ENCODE results near the gene CDPF1.

CDPF1 gene

DNA sequence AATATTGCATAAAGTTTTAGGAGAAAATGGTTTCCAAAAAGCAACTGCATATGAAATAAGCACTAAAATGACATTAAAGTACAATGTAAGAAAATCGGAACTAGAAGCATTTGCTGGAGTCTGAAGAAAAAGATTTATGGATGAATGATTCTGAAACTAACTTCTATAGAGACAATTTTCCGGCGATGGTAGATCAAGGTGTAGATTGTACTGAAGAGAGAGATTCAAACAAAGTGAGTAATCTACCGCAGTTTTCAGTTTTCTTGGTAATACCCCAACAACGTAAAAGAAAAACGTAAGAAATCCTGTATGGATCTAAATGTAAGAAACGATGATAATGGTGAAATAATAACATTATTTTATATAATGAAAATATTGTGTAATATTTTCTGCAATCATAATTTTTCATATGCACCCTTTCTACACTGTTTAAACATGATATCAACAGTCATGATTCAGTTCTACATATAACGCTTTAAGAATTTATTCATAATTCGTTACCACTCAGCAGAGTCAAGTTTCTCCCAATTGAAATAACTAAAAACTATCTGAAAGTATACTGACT is 1.8 kb upstream of the CDPF1 start:
- Mint-ChIP-seq H3K9me3 (peaks cover 2% of the 10 kb centered on the region), H3K4me3 (peak overlapping the region; percentile 83), H3K27me3 (peaks cover 24% of the 10 kb centered on the region), H3K4me1 (peaks cover 36% of the 10 kb centered on the region), H3K36me3 (peaks cover 6% of the 10 kb centered on the region), H3K27ac (peak overlapping the region; percentile 82)
- DNase-seq = no peak
- CTCF ChIA-PET = interaction anchor here (0.7 to 1.0 kb wide), 2 partner anchors 44 to 508 kb away, joined by 3 read pairs; no protein-coding TSS in a partner anchor

DNA sequence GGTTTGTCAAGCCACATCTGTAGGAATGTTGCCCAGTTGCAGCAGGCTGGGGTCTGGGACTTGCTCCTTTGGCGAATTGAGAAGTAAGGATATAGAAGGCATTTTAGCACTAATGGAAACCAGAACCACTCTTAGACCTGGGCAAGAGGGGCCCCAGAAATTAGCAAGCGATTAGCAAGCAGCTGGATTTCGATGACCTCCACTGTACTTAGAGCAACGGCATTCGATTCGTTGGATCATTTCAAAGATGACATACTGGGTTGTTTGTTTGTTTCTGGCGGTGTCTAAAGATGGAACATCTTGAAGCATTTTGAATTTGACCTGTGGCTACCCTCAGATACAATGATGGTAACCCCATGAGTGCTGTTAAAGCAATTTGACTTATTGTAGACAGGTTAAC is 1.2 kb upstream of the CDPF1 start:
- H3K4me3 Mint-ChIP-seq = peak overlapping the region; percentile 83
- peaks cover 18% of the 10 kb centered on the region for H3K27me3 Mint-ChIP-seq
- H3K27ac Mint-ChIP-seq = peak overlapping the region; percentile 82
- peaks cover 6% of the 10 kb centered on the region for H3K36me3 Mint-ChIP-seq
- peaks cover 2% of the 10 kb centered on the region for H3K9me3 Mint-ChIP-seq
- peaks cover 36% of the 10 kb centered on the region for H3K4me1 Mint-ChIP-seq
- DNase-seq = no peak
- CTCF ChIA-PET = no interaction called here

- H3K27ac Mint-ChIP-seq = peak overlapping the region; percentile 82
- peaks cover 13% of the 10 kb centered on the region for H3K27me3 Mint-ChIP-seq
- H3K36me3 Mint-ChIP-seq = peaks cover 6% of the 10 kb centered on the region
- H3K4me1 Mint-ChIP-seq = peaks cover 36% of the 10 kb centered on the region
- DNase-seq = peak; percentile 43
- H3K9me3 Mint-ChIP-seq = peaks cover 2% of the 10 kb centered on the region
- CTCF ChIA-PET = interaction anchor here (1.0 kb wide), 2 partner anchors 9 to 45 kb away, joined by 3 read pairs; partner anchors contain the start of gene GTSE1
- H3K4me3 Mint-ChIP-seq = peak overlapping the region; percentile 83
Observed at GRCh38 chr22:46250783-46251125, 661 bp upstream of the CDPF1 start.

DNA sequence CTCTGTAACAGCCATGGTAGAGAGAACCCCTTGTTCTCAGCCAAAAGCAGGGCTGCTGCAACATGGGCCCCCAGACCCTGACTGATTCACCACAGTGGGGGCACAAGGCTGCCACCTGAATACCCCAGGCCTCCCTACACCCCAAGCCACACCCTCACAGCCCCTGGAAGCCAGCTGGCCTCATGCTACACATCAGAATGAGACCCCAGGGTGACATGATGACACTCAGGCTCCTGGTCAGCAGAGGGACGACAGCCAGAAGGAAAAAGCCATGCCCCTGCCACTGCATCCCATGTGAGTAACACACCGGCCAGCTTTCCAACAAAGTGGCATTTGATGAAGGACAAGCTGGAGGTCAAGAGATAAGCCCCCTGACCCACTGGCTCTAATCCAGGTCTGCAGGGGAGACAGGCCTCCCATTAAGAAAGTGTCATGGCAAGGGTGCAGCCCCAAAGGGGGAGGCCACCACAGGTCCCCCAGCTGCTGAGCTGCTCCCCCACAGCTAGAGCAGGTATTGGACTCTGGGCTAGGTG is 2.6 kb downstream of the CDPF1 start:
- CTCF ChIA-PET = no interaction called here
- H3K9me3 Mint-ChIP-seq = no peaks in the 10 kb centered on the region
- no peak overlapping the region for H3K27ac Mint-ChIP-seq
- H3K4me1 Mint-ChIP-seq = peaks cover 29% of the 10 kb centered on the region
- H3K36me3 Mint-ChIP-seq = peaks cover 12% of the 10 kb centered on the region
- H3K27me3 Mint-ChIP-seq = peaks cover 3% of the 10 kb centered on the region
- DNase-seq = no peak
- no peak overlapping the region for H3K4me3 Mint-ChIP-seq

- DNase-seq = no peak
- Mint-ChIP-seq H3K9me3 (no peaks in the 10 kb centered on the region), H3K4me1 (peaks cover 21% of the 10 kb centered on the region), H3K36me3 (peaks cover 15% of the 10 kb centered on the region), H3K4me3 (no peak overlapping the region), H3K27me3 (peaks cover 3% of the 10 kb centered on the region), H3K27ac (no peak overlapping the region)
- CTCF ChIA-PET = no interaction called here
Observed at GRCh38 chr22:46246178-46246577, 3.9 kb downstream of the CDPF1 start.

DNA sequence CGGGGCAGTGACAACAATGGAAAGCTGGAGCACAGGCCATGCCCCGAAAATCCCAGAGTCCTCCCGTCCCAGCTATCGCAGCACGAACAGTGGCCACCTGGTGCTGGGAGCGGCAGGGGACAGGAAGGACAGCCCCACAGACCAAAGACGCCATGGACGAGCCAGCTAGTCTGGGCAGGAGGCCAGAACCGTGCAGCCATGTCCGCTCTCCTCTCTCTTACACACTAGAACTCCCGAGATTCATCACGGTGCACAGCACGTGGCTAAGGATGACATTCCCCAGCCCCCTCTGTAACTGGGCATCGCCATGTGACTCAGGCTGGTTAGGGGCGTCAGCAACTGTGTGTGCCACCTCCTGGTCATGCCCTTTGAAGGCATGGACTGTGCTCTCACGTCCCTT is 4.6 kb downstream of the CDPF1 start:
- CTCF ChIA-PET = no interaction called here
- peaks cover 16% of the 10 kb centered on the region for H3K36me3 Mint-ChIP-seq
- H3K27ac Mint-ChIP-seq = no peak overlapping the region
- no peaks in the 10 kb centered on the region for H3K27me3 Mint-ChIP-seq
- no peak overlapping the region for H3K4me3 Mint-ChIP-seq
- DNase-seq = no peak
- H3K4me1 Mint-ChIP-seq = peaks cover 22% of the 10 kb centered on the region
- H3K9me3 Mint-ChIP-seq = no peaks in the 10 kb centered on the region

DNA sequence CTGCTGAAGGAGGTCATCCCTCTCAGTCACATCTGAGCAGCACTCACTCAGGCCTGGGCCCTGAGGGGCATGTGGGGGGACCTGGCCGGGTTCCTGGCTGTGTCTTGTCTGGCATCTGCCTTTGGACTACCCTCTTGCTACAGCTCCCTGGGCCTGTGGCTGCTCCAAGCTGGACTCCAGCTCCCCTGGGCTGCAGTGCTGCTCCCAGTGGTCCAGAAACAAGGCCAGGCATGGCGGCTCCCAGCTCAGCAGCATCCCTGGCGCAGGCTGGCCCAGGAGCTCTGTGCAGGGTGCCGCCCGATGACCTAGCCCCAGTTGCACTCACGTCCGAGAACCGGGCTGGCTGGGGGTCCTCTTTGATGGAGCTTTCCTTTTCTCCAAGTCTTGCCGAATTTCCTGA is 5.3 kb downstream of the CDPF1 start:
- no peak for DNase-seq
- Mint-ChIP-seq H3K9me3 (no peaks in the 10 kb centered on the region), H3K27me3 (no peaks in the 10 kb centered on the region), H3K4me1 (peaks cover 29% of the 10 kb centered on the region), H3K36me3 (peaks cover 16% of the 10 kb centered on the region), H3K27ac (no peak overlapping the region), H3K4me3 (no peak overlapping the region)
- CTCF ChIA-PET = no interaction called here

- Mint-ChIP-seq H3K4me3 (no peak overlapping the region), H3K4me1 (peaks cover 25% of the 10 kb centered on the region), H3K27ac (no peak overlapping the region), H3K36me3 (peaks cover 23% of the 10 kb centered on the region), H3K9me3 (peaks cover 6% of the 10 kb centered on the region), H3K27me3 (no peaks in the 10 kb centered on the region)
- CTCF ChIA-PET = no interaction called here
- DNase-seq = no peak
Observed at GRCh38 chr22:46242076-46242475, 8.0 kb downstream of the CDPF1 start.

GRCh38 chr22:46241396-46242007 is 8.6 kb downstream of the CDPF1 start:
- Mint-ChIP-seq H3K27me3 (no peaks in the 10 kb centered on the region), H3K4me3 (no peak overlapping the region), H3K9me3 (peaks cover 6% of the 10 kb centered on the region), H3K27ac (no peak overlapping the region), H3K4me1 (peaks cover 25% of the 10 kb centered on the region), H3K36me3 (peaks cover 28% of the 10 kb centered on the region)
- CTCF ChIA-PET = no interaction called here
- no peak for DNase-seq

GRCh38 chr22:46240907-46241306 is 9.2 kb downstream of the CDPF1 start:
- no peaks in the 10 kb centered on the region for H3K27me3 Mint-ChIP-seq
- H3K27ac Mint-ChIP-seq = no peak overlapping the region
- DNase-seq = no peak
- CTCF ChIA-PET = no interaction called here
- H3K9me3 Mint-ChIP-seq = peaks cover 6% of the 10 kb centered on the region
- H3K4me1 Mint-ChIP-seq = peaks cover 25% of the 10 kb centered on the region
- peaks cover 32% of the 10 kb centered on the region for H3K36me3 Mint-ChIP-seq
- H3K4me3 Mint-ChIP-seq = no peak overlapping the region

- Mint-ChIP-seq H3K4me1 (peaks cover 25% of the 10 kb centered on the region), H3K9me3 (peaks cover 6% of the 10 kb centered on the region), H3K36me3 (peaks cover 34% of the 10 kb centered on the region), H3K4me3 (no peak overlapping the region), H3K27me3 (no peaks in the 10 kb centered on the region), H3K27ac (peak overlapping the region; percentile 2)
- CTCF ChIA-PET = no interaction called here
- DNase-seq = no peak
Observed at GRCh38 chr22:46240506-46240905, 9.6 kb downstream of the CDPF1 start.

DNA sequence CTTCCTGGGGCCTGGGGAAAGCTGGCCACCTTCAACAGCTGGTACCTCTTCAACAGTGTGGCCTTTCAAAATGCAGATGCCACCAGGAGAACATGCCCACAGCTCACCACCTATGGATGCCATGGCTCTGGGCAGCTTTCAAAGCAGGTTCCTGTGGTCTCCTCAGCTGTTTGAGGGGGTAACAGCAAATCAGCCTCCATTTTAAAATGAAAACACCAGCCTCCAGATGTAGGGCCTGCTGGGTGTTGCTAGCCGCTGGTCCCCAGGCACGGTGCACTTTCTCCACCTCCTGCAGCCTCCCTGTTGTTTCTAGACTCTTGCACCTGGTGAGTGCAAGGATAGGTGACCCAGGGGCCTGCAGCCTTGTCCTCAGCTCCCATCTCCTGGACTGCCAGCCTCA is 10.0 kb downstream of the CDPF1 start:
- DNase-seq = no peak
- CTCF ChIA-PET = no interaction called here

DNA sequence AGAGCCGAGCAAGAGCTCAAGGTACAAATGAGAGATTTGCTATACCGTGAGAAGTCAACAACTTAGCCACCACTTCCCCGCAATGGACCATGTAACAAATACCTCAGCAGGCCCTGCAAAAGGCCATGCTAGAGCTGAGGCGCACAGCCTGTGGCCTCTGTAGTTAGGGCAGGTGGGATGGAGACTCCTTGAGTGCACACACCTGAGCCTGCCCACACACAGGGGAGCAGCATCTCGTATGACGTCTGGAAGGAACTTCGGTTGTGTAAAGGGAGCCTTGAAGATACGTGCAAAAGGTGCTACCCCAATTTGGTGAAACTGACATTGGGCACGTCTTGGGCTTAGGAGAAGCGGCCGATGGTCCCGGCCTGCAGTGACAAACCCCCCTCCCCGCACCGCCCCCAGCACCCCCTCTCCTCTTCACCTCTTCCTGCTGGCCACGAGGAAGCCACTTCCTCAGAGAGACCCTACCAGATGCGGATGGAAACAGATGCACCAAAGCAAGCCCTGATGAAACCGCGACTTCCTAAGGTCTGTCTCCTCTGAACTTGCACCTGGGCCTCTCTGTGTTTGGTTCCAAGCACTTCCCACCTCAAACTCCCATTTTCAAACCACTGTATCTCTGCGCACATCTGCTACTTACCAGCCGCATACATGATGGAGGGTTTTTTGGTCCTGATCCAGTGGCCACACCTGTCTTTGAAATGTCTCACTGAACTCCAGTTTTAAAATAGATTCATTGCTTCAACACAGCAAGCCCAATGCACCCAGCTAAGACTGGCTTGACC is 10.6 kb downstream of the CDPF1 start:
- Mint-ChIP-seq H3K36me3 (peaks cover 39% of the 10 kb centered on the region), H3K9me3 (peaks cover 6% of the 10 kb centered on the region), H3K27ac (peak overlapping the region; percentile 64), H3K4me3 (no peak overlapping the region), H3K4me1 (peaks cover 25% of the 10 kb centered on the region), H3K27me3 (no peaks in the 10 kb centered on the region)
- peak; percentile 50 for DNase-seq
- CTCF ChIA-PET = interaction anchor here (0.7 kb wide), 1 partner anchor 1031 kb away, joined by 3 read pairs; no protein-coding TSS in a partner anchor

More for the DNA sequence above, 10.0 kb downstream of the CDPF1 start:
- Mint-ChIP-seq H3K36me3 (peaks cover 36% of the 10 kb centered on the region), H3K9me3 (peaks cover 6% of the 10 kb centered on the region), H3K27me3 (no peaks in the 10 kb centered on the region), H3K4me1 (peaks cover 25% of the 10 kb centered on the region), H3K27ac (peak overlapping the region; percentile 64), H3K4me3 (no peak overlapping the region)

DNA sequence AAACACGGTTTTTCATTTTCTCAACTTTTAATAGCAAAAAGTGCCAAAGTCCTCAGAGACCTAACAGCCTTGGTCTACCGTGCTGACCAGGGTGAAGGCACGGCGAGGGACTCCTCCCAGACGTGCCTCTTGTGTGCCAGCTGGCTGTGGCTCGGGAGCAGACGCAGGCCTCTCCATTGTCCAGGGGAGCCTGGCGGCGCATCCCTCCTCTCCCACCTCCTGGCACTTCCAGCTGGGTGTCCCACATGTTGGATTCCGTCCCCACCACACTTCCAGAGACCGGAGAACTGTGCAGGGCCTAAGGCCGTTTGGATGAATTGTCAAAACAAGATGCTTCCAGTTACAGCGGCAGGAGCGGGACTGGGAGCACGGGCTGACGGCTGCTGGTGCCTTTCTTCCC is 11.6 kb downstream of the CDPF1 start:
- DNase-seq = no peak
- CTCF ChIA-PET = interaction anchor here (0.7 kb wide), 1 partner anchor 1030 kb away, joined by 3 read pairs; no protein-coding TSS in a partner anchor
- Mint-ChIP-seq H3K4me3 (no peak overlapping the region), H3K36me3 (peaks cover 33% of the 10 kb centered on the region), H3K27me3 (no peaks in the 10 kb centered on the region), H3K4me1 (peaks cover 25% of the 10 kb centered on the region), H3K9me3 (peaks cover 6% of the 10 kb centered on the region), H3K27ac (no peak overlapping the region)
